SIG-M5 (cell line): ENCODE measurements around the gene BET1L.

Experiments used
- DNase-seq: peaks from one replicate; lab custom pipeline; 2025; lab: John Stamatoyannopoulos, UW

BET1L gene

DNA sequence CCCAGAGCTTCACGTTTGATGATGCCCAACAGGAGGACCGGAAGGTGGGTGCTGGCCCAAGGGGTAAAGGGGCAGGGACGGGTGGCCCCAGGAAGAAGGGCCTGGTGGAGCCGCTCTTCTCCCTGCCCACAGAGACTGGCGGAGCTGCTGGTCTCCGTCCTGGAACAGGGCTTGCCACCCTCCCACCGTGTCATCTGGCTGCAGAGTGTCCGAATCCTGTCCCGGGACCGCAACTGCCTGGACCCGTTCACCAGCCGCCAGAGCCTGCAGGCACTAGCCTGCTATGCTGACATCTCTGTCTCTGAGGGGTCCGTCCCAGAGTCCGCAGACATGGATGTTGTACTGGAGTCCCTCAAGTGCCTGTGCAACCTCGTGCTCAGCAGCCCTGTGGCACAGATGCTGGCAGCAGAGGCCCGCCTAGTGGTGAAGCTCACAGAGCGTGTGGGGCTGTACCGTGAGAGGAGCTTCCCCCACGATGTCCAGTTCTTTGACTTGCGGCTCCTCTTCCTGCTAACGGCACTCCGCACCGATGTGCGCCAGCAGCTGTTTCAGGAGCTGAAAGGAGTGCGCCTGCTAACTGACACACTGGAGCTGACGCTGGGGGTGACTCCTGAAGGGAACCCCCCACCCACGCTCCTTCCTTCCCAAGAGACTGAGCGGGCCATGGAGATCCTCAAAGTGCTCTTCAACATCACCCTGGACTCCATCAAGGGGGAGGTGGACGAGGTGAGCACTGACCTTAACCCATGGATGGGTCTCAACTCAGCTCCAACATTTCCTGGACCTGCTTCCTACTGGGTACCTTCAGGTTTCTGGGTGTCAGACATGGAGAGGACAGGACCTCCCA, 2.3 kb upstream of the BET1L start:
- DNase-seq = no peak

DNA sequence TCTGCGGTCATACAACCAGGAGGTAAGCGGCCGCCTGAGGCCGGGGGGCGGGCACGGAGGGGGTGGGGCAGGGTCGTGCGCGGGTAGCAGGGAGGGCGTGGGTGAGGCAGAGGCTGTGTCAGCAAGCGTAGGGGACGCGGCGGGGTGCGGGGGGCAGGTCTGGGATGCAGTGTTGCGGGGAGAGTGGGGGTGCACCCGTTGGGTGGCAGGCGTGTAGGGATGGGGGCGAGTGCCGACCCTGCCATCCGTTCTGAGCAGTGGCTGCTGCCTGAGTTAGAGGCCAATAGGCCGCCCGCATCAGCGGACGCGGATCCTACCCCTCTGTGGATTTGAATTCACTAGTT, 1.7 kb upstream of the BET1L start:
- no peak for DNase-seq

DNA sequence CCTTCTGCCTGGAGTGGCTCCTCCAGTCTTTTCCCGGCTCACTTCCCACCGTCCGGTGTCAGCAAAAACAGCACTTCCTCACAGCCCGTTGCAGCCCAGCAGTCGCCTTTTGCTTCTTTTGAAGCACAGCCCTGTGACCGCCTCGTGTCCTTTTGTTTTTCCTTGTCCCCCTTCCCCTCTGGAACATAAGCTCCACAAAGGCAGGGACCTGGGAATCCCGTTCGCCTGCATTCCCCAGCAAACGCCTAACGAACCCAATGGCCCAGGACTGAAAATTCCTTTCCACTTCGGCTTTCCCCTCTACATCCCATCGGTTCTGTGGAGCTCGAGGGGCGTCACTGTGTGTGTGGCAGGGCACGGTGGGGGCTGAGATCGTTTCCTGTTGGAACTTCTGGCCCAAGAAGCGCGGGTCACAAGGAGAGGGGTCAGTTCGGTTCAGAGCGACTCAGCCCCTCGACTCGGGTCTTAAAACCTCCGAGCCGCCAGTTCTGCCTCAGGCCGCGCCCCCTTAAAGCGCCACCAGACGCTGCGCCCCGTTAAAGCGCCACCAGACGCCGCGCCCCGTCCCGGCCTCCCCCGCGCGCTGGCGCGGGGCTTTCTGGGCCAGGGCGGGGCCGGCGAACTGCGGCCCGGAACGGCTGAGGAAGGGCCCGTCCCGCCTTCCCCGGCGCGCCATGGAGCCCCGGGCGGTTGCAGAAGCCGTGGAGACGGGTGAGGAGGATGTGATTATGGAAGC, 1.1 kb upstream of the BET1L start:
- DNase-seq = no peak

DNA sequence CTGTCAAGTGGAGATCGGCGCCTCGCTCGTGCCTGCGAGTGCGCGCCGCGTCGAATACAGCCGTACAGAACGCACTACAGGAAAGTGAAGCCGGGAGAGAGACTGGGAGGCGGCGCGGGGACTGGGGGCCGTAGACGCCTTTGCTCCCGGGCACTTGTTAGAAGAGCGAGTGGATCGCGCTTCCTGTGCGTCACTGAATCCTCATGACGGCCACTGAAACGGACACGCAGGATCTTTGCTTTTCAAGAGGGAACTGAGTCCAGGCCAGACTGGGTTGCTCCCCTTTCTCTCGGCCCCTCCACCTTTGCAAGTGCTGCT, 623 bp upstream of the BET1L start:
- no peak for DNase-seq

- no peak for DNase-seq
These were observed 532 bp downstream of the BET1L start for GRCh38 chr11:206526-207207.

- no peak for DNase-seq
These were observed 1.2 kb downstream of the BET1L start for GRCh38 chr11:206002-206384.

DNA sequence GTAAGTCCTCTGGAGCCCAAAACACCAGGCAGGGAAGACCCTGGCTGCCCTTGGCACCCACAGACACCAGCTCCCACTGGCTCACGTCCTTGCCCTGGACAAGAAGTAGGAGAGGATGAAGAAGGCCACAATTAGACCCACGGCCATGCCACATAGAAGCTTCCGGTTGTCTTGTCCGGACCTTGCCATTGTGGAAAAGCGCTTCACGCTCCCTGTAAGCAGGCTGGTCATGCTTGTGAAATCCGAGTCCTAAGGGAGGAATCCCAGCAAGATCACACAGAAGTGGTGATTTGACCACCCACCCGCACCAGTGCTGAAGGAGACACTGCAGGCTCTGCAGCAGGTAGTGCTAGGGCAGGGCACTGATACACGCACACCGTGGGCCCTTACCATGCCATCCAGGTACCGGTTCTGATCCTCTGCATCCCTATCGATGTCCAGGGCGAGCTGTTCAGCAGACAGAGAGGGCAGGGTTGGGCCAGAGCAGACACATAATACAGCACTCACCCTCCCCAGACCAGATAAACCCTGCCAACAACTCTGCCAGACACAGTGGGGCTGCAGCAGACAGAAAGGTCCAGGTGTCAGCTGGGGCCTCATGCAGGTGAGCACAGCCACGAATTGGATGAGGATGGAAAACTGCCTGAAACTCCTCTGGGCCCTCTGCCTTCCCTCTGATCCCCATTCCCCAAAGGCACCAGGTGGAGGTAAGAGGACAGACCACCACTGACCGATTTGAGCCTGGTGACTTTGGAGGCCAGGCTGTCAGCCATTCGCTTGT, 1.8 kb downstream of the BET1L start:
- DNase-seq = no peak

GRCh38 chr11:204587-205109, 2.6 kb downstream of the BET1L start:
- no peak for DNase-seq

GRCh38 chr11:203945-204586, 3.1 kb downstream of the BET1L start:
- DNase-seq = no peak

GRCh38 chr11:203056-203944, 3.9 kb downstream of the BET1L start:
- DNase-seq = no peak

DNA sequence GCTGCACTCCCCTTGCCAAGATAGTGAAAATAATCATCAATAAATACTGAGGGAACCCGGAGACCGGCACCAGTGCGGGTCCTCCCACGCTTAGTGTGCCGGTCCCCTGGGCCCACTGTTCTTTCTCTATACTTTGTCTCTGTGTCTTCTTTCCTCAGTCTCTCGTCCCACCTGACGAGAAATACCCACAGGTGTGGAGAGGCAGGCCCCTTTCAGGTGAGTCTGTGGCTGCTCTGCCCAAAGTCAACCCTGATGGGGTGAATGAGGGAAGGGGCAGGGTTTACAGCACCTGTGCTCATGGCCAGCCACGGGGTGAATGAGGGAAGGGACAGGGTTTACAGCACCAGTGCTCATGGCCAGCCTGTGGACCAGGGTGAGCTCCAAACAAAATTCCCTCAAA, 4.7 kb downstream of the BET1L start:
- no peak for DNase-seq

GRCh38 chr11:201966-202365, 5.2 kb downstream of the BET1L start:
- no peak for DNase-seq

DNA sequence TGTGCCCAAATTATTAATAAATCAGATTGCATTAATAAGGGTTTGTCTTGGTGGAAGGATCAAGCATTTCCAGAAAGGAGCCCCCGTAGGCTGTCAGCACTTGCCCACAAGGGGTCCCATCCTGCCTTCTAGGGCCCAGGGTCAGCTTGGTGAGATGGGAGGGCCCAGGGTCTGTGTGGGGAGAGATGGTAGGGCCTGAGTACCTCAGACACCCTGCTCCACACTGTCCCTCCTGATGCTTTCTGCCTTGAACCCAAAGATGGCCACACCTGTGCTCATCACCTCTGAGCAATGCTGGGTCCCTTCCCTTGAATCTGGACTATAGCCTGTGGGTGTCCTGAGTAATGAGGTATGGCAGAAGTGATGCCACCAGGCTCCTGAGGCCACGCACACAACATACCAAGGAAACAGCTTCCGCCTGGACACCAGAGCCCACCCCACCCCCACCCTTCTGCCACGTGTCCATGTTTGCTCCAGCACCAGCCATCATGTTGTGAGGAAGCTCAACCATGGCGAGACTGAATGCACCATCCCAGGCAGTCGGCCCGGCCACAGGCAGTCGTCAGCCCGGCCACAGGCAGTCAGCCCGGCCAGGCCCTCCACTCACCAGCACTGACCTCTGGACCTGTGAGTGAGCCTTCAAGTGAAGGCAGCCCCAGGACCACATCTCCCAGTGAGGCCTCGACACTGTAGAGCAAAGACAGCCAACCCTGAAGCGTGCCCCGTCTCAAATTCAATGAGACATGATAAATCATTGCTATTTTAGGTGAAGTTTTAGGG, 6.8 kb downstream of the BET1L start:
- no peak for DNase-seq

GRCh38 chr11:199782-200181, 7.4 kb downstream of the BET1L start:
- DNase-seq = no peak

DNA sequence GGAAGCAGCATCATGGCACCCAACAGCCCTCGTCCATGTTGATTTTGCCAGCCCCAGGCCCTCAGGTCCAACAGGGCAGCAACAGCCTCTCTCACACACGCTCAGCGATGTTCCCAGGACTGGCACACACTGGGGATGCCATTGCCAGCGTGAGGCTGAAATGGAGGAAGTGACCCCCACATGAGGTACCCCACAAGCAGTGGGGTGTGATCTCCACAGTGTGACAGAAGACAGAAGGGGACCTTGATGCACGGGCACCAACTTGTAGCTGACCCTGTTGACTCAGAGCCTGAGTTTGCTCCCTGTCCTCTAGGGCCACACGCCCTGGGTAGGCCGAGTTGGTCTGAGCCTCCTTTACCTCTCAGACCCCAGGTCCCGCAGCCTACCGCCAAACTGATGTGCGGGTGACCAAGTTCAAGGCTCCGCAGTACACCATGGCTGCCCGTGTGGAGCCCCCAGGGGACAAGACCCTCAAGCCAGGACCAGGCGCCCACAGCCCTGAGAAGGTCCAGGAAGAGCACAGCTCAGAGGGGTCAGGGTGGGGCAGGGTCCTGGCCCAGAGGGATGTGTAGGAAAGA, 8.1 kb downstream of the BET1L start:
- no peak for DNase-seq

- DNase-seq = no peak
These were observed 8.9 kb downstream of the BET1L start for GRCh38 chr11:198236-198806.

- DNase-seq = no peak
These were observed 9.4 kb downstream of the BET1L start for GRCh38 chr11:197741-198235.

- no peak for DNase-seq
These were observed 10.1 kb downstream of the BET1L start for GRCh38 chr11:196786-197731.
